ENCODE results near the gene GNB3. TPM values are rescaled to one million over a fixed set of nuclear protein-coding genes. Genes with fewer than 3 reads are reported as not detected.
A peak's percentile ranks its signal among the peaks of the same experiment; 100 is the strongest.

The GNB3 gene
- total RNA-seq (2014; rRNA removed; shearing (Covaris generic)), result 1.5 and 1.6 TPM in 2 replicates
- polyA plus RNA-seq (2015; cell fraction: cytosol; rRNA removed), result 2.3 and 3.7 TPM in 2 replicates
- polyA plus RNA-seq (2015; cell fraction: nucleus; rRNA removed), result 23.9 and 27.2 TPM in 2 replicates

GRCh38 chr12:6840761-6841515 lies at the start of gene GNB3:
Gene GNB3, plus strand, starts transcription at chr12:6840925. Its CDS starts 363 bp downstream, at chr12:6841288.
- DNase-seq (ENCODE audit: low read depth), result no peak

DNA sequence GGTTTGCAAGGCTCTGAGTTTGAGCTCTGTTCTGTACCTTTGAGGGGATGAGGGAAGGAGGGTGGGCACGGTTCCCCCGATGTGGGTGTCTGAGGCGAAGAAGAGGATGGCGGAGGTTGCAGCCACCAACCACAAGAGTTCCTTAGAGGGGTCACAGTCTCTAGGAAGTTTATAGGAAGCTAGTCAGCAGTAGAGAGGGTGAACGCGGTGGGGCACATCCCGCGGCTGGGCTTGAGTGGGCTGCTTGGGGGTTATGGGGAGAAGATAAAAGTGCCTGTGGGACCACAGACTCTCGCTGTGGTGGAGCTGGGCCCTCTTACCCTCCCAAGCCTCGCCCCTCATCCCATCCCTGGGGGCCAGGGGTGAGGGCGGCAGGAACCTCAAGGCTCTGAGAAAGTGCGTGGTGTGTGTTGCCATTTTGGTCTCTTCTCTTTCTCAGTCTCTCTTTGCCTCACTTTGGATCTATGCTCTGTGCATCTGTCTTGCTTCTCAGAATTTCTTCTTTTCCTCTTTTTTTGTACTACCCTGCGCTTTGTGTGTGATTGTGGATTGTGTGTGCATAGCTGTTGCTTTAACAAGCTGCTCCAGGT lies 48.7 kb upstream of the GNB3 start:
- DNase-seq (ENCODE audit: low read depth), result no peak

GRCh38 chr12:6792522-6793201 lies 48.1 kb upstream of the GNB3 start:
- DNase-seq (ENCODE audit: low read depth), result no peak

DNA sequence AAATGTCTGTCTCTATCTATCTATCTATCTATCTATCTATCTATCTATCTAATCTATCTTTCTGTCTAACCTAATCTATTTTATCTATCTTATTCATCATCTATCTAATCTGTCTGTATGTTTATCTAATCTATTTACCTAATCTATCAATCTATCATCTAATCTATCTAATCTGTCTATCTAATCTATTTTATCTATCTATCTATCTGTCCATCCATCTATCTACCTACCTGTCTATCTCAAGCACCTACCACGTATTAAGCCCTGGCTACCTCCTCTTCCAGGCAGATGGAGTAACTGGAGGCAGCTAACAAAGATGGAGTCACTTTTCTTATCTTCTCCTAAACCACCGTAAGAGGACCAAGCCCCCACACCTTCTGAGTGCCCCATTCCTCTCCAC lies 45.6 kb upstream of the GNB3 start:
- DNase-seq (ENCODE audit: low read depth), result no peak

DNA sequence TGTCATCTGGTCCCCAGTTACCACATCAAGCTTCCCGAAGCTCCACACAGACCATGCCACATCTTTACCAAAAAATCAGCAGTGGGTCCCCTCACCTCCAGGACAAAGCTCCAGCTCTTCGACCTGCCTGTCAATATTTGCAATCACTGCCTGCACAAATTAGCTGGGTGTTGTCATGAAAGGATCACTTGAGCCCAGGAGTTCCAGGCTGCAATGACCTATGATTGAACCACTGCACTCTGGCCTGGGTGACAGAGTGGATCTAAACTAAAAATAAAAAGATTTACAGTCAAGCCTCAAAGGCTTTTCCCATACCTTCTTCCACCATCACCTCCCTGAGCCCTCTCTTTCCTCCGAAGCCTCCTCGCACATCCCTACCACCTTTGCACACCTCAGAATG lies 44.1 kb upstream of the GNB3 start:
- DNase-seq (ENCODE audit: low read depth), result no peak

DNA sequence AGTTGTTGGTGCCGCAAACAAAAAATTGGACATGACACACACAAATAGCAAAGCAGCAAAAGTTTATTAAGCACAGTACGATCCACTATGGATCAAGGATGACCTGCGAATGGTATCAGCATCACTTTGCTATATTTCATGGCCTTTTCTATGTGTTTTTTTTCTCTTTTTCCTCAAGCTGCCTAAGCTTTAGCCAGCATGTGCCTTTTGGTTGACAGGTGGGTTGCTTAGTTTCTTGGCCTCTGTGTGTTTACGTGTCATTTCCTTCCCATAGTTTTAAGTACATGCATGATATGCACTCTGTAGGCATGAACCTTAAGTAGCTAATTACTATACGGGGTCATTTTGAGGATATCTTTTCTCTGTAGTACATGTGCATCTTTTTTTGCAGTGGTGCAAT lies 41.6 kb upstream of the GNB3 start:
- DNase-seq (ENCODE audit: low read depth), result no peak

- DNase-seq (ENCODE audit: low read depth), result peak; percentile 27
Measured at GRCh38 chr12:6807170-6807569, 33.6 kb upstream of the GNB3 start.

- no peak for DNase-seq (ENCODE audit: low read depth)
Measured at GRCh38 chr12:6809056-6809455, 31.7 kb upstream of the GNB3 start.

- no peak for DNase-seq (ENCODE audit: low read depth)
Measured at GRCh38 chr12:6810758-6811157, 30.0 kb upstream of the GNB3 start.

DNA sequence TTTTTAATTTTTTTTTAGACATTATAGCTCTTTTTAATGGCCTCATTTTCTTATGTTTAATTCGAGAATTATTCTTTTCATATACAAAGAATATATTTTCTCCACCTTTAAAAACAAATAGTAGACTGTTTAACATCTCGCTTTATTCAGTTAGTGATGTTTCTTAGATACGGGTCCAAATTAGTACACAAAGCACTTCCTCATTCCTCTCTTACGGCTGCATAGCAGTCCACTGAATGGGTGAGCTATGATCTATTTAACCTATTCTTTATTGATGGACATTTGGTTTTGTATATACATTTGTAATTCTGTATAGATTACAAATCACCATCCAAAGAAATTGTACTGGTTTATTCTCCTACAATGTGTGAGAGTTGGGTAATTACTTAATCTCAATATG lies 27.4 kb upstream of the GNB3 start:
- DNase-seq (ENCODE audit: low read depth), result no peak

DNA sequence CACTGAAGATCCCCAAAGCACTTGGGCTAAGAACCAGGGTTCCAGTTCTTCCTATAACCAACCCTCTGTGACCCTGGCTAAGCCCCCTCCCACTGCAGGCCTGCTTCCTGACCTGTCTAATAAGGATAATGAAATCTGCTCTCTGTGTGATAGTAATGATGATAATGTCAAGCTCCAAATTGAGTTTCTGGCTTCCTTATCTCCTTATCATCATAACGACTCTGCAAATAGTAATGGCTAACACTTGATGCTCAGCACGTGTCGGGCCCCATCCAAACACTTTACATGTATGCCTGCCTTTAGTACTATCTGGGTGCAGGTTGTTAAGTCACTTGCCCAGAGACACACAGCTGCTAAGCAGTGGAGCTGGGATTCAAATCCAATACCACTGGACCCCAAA lies 24.1 kb upstream of the GNB3 start:
- no peak for DNase-seq (ENCODE audit: low read depth)

DNA sequence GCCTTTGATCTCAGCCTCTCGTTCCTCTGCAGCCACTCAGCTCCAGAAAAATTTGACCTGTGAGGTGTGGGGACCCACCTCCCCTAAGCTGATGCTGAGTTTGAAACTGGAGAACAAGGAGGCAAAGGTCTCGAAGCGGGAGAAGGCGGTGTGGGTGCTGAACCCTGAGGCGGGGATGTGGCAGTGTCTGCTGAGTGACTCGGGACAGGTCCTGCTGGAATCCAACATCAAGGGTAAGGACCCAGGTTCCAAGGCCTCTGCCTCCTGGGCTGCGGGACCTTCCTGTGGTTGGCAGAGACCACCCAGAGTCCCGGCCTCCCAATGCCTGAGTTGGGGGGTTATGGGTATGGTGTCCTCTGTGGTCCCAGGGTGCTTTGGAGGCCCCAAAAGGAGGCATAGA lies 23.6 kb upstream of the GNB3 start:
- no peak for DNase-seq (ENCODE audit: low read depth)

DNA sequence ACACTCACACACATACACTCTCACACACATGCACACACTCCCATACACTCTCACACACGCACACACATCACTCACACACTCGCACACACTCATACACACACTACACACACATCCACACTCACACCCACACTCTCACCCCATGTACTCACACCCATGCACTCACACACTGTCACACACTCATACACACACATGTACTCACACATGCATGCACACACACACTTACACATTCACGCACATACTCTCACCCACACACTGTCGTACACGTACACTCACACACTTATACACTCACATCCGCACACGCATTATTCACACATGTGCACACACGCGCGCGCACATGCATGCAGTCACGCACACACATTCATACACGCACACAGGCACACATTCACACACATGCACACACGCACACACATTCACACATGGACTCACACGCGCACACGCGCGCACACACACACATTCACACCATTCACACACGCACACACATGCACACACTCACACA lies 23.0 kb upstream of the GNB3 start:
- no peak for DNase-seq (ENCODE audit: low read depth)

GRCh38 chr12:6818222-6818621 lies 22.5 kb upstream of the GNB3 start:
- DNase-seq (ENCODE audit: low read depth), result no peak

DNA sequence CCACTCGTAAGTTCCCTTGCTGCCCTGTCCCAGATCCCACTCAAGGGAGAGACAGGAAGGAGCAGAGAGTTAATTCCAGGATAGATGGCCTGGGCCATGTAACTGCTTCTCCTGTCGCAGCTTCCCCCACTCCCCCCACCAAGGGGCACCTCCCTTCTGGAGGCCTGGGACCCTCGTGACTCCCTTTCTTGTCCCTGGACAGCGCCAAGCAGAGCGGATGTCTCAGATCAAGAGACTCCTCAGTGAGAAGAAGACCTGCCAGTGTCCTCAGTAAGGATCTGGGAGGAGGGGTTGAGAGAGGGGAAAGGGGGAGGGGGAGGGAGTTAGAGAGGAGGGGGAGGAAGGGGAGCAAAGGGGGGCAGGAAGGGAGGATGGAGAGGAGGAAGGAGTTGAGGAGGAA lies 22.1 kb upstream of the GNB3 start:
- DNase-seq (ENCODE audit: low read depth), result no peak

DNA sequence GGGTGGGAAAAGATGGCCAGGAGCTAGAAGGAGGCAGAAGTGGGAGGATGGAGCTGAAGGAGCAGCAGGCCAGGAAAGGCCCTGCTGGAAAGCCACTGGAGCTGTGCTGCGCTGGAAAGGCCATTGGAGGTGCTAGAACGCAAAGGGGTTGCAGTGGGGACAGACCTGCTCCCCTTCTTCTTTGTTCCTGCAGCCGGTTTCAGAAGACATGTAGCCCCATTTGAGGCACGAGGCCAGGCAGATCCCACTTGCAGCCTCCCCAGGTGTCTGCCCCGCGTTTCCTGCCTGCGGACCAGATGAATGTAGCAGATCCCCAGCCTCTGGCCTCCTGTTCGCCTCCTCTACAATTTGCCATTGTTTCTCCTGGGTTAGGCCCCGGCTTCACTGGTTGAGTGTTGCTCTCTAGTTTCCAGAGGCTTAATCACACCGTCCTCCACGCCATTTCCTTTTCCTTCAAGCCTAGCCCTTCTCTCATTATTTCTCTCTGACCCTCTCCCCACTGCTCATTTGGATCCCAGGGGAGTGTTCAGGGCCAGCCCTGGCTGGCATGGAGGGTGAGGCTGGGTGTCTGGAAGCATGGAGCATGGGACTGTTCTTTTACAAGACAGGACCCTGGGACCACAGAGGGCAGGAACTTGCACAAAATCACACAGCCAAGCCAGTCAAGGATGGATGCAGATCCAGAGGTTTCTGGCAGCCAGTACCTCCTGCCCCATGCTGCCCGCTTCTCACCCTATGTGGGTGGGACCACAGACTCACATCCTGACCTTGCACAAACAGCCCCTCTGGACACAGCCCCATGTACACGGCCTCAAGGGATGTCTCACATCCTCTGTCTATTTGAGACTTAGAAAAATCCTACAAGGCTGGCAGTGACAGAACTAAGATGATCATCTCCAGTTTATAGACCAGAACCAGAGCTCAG lies 21.4 kb upstream of the GNB3 start:
- DNase-seq (ENCODE audit: low read depth), result peak; percentile 35

DNA sequence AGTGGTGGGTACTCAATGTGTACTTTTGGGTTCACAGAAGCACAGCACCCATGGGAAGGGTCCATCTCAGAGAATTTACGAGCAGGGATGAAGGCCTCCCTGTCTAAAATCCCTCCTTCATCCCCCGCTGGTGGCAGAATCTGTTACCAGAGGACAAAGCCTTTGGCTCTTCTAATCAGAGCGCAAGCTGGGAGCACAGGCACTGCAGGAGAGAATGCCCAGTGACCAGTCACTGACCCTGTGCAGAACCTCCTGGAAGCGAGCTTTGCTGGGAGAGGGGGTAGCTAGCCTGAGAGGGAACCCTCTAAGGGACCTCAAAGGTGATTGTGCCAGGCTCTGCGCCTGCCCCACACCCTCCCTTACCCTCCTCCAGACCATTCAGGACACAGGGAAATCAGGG lies 20.6 kb upstream of the GNB3 start:
- DNase-seq (ENCODE audit: low read depth), result no peak

DNA sequence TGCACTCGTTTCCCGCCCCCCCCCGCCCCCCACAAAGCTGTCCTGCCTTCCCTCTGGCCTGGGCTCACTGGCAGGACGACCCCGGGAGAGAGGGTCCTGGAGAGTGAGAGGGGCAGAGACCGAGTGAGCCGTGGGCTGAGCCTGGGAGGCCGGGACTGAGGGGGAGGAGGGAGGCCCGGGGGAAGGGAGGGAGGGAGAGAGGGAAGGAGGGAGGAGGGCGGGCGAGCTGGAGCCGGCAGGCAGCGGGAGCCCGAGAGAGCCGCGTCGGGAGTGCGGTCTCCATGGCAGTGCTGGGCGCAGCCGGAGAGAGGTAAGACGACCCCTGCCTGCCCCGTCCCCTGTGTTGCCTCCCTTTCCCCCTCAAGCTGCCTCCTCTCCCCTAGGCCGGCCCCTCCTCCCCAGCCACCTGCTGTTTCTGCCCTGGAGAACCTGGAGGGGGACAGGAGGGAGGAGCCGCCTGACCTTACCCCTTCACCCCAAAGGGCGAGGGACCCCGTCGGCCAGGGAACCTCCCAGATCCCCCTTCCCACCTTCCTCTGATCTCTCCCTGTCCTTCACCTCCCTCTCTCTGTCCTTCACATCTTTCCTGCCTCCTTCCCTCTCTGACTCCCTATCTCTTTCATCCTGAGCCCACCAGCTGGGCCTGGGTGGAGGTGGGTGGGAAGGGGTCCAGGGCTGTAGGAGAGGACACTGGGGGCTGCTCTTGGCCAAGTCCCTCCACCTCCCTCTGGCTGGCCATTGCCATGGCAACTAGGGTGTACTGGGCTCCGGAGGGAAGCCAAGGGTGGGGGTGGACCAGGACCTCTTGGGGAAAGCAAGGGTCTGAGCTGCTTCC lies 18.9 kb upstream of the GNB3 start, which contains the start of gene GPR162:
Gene GPR162 (plus strand): TSS at position 231 of the 835 bp plus-strand sequence. CDS start 2,078 bp downstream, outside the sequence.
- no peak for DNase-seq (ENCODE audit: low read depth)

GRCh38 chr12:6822426-6823135 lies 18.1 kb upstream of the GNB3 start:
- DNase-seq (ENCODE audit: low read depth), result no peak

Measured in HT1080 (cell line).